ENCODE results near the gene SLC30A3. TPM values are rescaled to one million over a fixed set of nuclear protein-coding genes. Genes with fewer than 3 reads are reported as not detected.

Gene SLC30A3
- total RNA-seq, 1 experiment from 2014 or later, result 45.6 TPM

GRCh38 chr2:27258051-27258450 is 4.8 kb downstream of the SLC30A3 start:
- Histone ChIP-seq H3K36me3 (ENCODE audit: insufficient read depth, low read length, poor library complexity, severe bottlenecking) (peaks cover 18% of the 10 kb centered on the region), H3K4me1 (ENCODE audit: insufficient read depth, low read length, poor library complexity, severe bottlenecking) (no peaks in the 10 kb centered on the region), H3K27me3 (replicated peaks; ENCODE audit: insufficient read depth, low read depth, low read length, poor library complexity) (no peaks in the 10 kb centered on the region), H3K27ac (ENCODE audit: low read depth, low read length, poor library complexity, severe bottlenecking) (no peak overlapping the region), H3K9me3 (ENCODE audit: low read depth, low read length, poor library complexity, severe bottlenecking) (no peaks in the 10 kb centered on the region), H3K4me3 (ENCODE audit: low read depth, low read length, poor library complexity, severe bottlenecking) (no peak overlapping the region)
- POLR2A ChIA-PET (ENCODE audit: low non-redundant PET), result no interaction called here
- TF ChIP-seq CTCF (conservative IDR thresholded peaks at IDR 0.05; ENCODE audit: low read depth, low read length) (no peak), EZH2 (IDR thresholded peaks at IDR 0.05; ENCODE audit: borderline replicate concordance, low read depth, low read length, poor library complexity, severe bottlenecking) (no peak)
- no TSS peak for BruUV-seq (replicated peaks)
- CTCF ChIA-PET, result no interaction called here
- intact Hi-C loops (cut with micrococcal nuclease; ENCODE audit: unreplicated experiment), result no loop called here
- DNase-seq (ENCODE audit: low spot score), result no peak

- Histone ChIP-seq H3K27ac (ENCODE audit: low read depth, low read length, poor library complexity, severe bottlenecking) (no peak overlapping the region), H3K4me3 (ENCODE audit: low read depth, low read length, poor library complexity, severe bottlenecking) (no peak overlapping the region), H3K27me3 (replicated peaks; ENCODE audit: insufficient read depth, low read depth, low read length, poor library complexity) (no peaks in the 10 kb centered on the region), H3K36me3 (ENCODE audit: insufficient read depth, low read length, poor library complexity, severe bottlenecking) (peaks cover 18% of the 10 kb centered on the region), H3K4me1 (ENCODE audit: insufficient read depth, low read length, poor library complexity, severe bottlenecking) (no peaks in the 10 kb centered on the region), H3K9me3 (ENCODE audit: low read depth, low read length, poor library complexity, severe bottlenecking) (no peaks in the 10 kb centered on the region)
- no TSS peak for BruUV-seq (replicated peaks)
- intact Hi-C loops (cut with micrococcal nuclease; ENCODE audit: unreplicated experiment), result no loop called here
- no peak for DNase-seq (ENCODE audit: low spot score)
- TF ChIP-seq EZH2 (IDR thresholded peaks at IDR 0.05; ENCODE audit: borderline replicate concordance, low read depth, low read length, poor library complexity, severe bottlenecking), result no peak
- TF ChIP-seq CTCF (conservative IDR thresholded peaks at IDR 0.05; ENCODE audit: low read depth, low read length), result no peak
- CTCF ChIA-PET, result no interaction called here
- POLR2A ChIA-PET (ENCODE audit: low non-redundant PET), result no interaction called here
These were observed 5.9 kb downstream of the SLC30A3 start for GRCh38 chr2:27256855-27257454.

- Histone ChIP-seq H3K4me1 (ENCODE audit: insufficient read depth, low read length, poor library complexity, severe bottlenecking) (no peaks in the 10 kb centered on the region), H3K36me3 (ENCODE audit: insufficient read depth, low read length, poor library complexity, severe bottlenecking) (peaks cover 18% of the 10 kb centered on the region), H3K27me3 (replicated peaks; ENCODE audit: insufficient read depth, low read depth, low read length, poor library complexity) (no peaks in the 10 kb centered on the region), H3K4me3 (ENCODE audit: low read depth, low read length, poor library complexity, severe bottlenecking) (no peak overlapping the region), H3K27ac (ENCODE audit: low read depth, low read length, poor library complexity, severe bottlenecking) (no peak overlapping the region), H3K9me3 (ENCODE audit: low read depth, low read length, poor library complexity, severe bottlenecking) (no peaks in the 10 kb centered on the region)
- DNase-seq (ENCODE audit: low spot score), result no peak
- ChIA-PET POLR2A (ENCODE audit: low non-redundant PET) (no interaction called here), CTCF (no interaction called here)
- no TSS peak for BruUV-seq (replicated peaks)
- intact Hi-C loops (cut with micrococcal nuclease; ENCODE audit: unreplicated experiment), result no loop called here
- TF ChIP-seq EZH2 (IDR thresholded peaks at IDR 0.05; ENCODE audit: borderline replicate concordance, low read depth, low read length, poor library complexity, severe bottlenecking) (no peak), CTCF (conservative IDR thresholded peaks at IDR 0.05; ENCODE audit: low read depth, low read length) (no peak)
These were observed 7.2 kb downstream of the SLC30A3 start for GRCh38 chr2:27255660-27256059.

All from A673 (cell line).